Measurements from ENCODE around the gene PIEZO2.

DNA sequence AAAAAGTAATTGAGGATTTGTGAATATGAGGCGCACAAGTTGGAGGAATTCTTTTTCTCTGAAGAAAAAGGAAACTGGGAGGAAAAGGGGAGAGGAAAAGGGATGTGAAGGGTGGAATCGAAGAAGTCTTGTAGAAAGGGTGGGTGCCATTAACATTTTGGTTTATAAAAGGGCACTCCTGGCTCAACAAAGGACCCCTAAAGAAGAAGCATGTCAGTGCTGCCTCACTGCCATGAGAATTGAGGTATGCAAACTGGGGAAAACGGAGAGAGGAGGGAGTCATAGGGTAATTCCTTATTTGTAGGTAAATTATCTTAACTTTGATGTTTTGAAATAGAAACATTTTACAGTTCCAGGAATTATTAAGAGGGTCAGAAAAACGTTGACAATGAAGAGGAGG is 416.4 kb downstream of the PIEZO2 start:
- TF ChIP-seq, protein P1, sequence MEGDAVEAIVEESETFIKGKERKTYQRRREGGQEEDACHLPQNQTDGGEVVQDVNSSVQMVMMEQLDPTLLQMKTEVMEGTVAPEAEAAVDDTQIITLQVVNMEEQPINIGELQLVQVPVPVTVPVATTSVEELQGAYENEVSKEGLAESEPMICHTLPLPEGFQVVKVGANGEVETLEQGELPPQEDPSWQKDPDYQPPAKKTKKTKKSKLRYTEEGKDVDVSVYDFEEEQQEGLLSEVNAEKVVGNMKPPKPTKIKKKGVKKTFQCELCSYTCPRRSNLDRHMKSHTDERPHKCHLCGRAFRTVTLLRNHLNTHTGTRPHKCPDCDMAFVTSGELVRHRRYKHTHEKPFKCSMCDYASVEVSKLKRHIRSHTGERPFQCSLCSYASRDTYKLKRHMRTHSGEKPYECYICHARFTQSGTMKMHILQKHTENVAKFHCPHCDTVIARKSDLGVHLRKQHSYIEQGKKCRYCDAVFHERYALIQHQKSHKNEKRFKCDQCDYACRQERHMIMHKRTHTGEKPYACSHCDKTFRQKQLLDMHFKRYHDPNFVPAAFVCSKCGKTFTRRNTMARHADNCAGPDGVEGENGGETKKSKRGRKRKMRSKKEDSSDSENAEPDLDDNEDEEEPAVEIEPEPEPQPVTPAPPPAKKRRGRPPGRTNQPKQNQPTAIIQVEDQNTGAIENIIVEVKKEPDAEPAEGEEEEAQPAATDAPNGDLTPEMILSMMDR (IDR thresholded peaks at IDR 0.05) = no peak
- TF ChIP-seq POLR2A (IDR thresholded peaks at IDR 0.05) = no peak
- TF ChIP-seq POLR2AphosphoS5 (IDR thresholded peaks at IDR 0.05) = no peak

All from upper lobe of left lung (tissue), 4 donors.